Measurements from ENCODE around the gene PFKFB3.

The PFKFB3 gene

DNA sequence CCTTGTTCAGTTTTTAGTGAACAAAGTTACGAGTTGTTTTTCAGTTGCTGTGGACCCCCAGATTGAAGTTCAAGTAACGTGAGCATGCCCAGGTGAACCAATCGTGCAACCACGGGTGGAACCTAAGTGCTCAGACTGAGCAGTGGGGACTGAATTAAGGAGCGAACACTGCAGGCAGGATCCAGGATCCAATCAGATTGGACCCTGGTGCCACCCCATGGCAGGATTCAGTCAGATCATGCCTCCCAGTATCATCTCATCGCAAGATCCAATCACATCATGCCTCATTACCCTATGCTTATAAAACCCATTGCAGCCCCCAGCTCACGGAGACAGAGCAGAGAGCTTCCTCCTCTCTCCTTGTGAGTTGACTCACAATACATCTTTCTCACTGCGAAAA lies 80.9 kb downstream of the PFKFB3 start:
- TF ChIP-seq FOXM1 (IDR thresholded peaks at IDR 0.05; ENCODE audit: borderline replicate concordance, low read depth) (no peak), CREB1 (IDR thresholded peaks at IDR 0.05; ENCODE audit: low read depth) (no peak), NFIC (IDR thresholded peaks at IDR 0.05) (no peak), TEAD4 (IDR thresholded peaks at IDR 0.05) (no peak), YY1 (IDR thresholded peaks at IDR 0.05; ENCODE audit: low read depth) (no peak), TCF12 (IDR thresholded peaks at IDR 0.05; ENCODE audit: low read depth) (no peak)

DNA sequence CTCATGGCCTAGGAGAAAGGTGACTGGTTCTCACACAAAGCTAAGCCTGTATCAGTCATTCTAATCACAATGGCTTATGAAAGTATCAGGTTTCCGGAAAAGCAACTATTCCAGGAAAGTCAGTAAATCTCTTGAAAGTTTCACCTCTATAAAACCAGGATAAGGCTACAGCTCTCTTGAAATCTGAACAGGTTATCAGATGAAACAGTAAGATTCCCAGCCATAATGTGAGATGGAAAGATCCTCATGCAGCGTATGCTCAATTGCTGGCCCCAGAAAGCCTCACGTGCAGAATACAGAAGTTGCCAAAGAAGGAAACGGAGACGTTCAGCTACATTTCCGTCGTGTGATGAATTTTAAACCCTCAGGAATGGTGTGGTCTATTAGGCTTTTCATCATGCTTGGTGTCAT lies 90.0 kb downstream of the PFKFB3 start:
- TF ChIP-seq EP300 (IDR thresholded peaks at IDR 0.05; ENCODE audit: borderline replicate concordance) (no peak), CEBPB (IDR thresholded peaks at IDR 0.05) (no peak), RAD21 (IDR thresholded peaks at IDR 0.05; ENCODE audit: low read depth) (no peak)

DNA sequence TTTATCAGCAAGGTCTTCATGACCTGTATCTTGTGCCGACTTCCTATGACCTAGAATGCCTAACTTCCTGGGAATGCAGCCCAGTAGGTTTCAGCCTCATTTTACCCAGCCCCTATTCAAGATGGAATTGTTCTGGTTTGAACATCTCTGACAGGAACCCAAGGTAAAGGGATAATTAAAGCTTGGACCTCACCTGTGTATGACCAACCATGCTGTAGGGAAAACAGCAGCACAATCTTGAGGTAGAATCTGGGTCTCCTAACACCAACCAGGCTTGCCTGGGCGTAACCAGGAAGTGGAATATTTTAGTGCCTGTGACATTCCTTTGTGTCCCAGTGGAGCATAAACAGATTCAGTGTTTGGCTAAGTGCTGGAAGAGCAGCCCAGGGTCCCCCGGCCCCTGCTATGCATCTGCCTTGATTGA lies 94.1 kb downstream of the PFKFB3 start:
- TF ChIP-seq TEAD4 (IDR thresholded peaks at IDR 0.05) (no peak), CEBPB (IDR thresholded peaks at IDR 0.05) (no peak), YY1 (IDR thresholded peaks at IDR 0.05; ENCODE audit: low read depth) (no peak)
- TF ChIP-seq, protein P1, sequence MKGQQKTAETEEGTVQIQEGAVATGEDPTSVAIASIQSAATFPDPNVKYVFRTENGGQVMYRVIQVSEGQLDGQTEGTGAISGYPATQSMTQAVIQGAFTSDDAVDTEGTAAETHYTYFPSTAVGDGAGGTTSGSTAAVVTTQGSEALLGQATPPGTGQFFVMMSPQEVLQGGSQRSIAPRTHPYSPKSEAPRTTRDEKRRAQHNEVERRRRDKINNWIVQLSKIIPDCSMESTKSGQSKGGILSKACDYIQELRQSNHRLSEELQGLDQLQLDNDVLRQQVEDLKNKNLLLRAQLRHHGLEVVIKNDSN (IDR thresholded peaks at IDR 0.05) = no peak

DNA sequence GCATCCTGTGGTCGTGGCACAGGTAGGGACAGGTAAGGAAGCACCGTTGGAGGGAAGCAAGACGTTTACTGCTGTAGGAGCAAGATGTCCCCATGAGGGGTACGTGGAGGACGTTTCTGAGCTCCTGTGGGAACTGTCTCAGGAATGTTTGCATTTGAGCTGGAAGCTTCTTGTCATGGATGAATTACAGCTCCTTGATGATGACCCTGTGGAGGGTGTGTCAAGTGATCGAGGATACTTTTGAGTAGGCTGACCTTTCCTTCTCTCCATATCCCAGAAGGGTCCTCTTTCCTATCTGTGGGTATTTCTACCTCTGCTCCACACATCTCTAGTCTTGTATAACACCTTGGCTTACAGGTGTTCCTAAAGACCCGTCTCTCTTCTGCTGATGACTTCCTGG lies 94.8 kb downstream of the PFKFB3 start:
- TF ChIP-seq EGR1 (IDR thresholded peaks at IDR 0.05) (no peak), TCF12 (IDR thresholded peaks at IDR 0.05; ENCODE audit: low read depth) (no peak), RAD21 (IDR thresholded peaks at IDR 0.05; ENCODE audit: low read depth) (no peak), YY1 (IDR thresholded peaks at IDR 0.05; ENCODE audit: low read depth) (no peak), CREB1 (IDR thresholded peaks at IDR 0.05; ENCODE audit: low read depth) (no peak), TEAD4 (IDR thresholded peaks at IDR 0.05) (no peak)
- TF ChIP-seq, protein P2, sequence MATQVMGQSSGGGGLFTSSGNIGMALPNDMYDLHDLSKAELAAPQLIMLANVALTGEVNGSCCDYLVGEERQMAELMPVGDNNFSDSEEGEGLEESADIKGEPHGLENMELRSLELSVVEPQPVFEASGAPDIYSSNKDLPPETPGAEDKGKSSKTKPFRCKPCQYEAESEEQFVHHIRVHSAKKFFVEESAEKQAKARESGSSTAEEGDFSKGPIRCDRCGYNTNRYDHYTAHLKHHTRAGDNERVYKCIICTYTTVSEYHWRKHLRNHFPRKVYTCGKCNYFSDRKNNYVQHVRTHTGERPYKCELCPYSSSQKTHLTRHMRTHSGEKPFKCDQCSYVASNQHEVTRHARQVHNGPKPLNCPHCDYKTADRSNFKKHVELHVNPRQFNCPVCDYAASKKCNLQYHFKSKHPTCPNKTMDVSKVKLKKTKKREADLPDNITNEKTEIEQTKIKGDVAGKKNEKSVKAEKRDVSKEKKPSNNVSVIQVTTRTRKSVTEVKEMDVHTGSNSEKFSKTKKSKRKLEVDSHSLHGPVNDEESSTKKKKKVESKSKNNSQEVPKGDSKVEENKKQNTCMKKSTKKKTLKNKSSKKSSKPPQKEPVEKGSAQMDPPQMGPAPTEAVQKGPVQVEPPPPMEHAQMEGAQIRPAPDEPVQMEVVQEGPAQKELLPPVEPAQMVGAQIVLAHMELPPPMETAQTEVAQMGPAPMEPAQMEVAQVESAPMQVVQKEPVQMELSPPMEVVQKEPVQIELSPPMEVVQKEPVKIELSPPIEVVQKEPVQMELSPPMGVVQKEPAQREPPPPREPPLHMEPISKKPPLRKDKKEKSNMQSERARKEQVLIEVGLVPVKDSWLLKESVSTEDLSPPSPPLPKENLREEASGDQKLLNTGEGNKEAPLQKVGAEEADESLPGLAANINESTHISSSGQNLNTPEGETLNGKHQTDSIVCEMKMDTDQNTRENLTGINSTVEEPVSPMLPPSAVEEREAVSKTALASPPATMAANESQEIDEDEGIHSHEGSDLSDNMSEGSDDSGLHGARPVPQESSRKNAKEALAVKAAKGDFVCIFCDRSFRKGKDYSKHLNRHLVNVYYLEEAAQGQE (IDR thresholded peaks at IDR 0.05; ENCODE audit: low read depth) = no peak

DNA sequence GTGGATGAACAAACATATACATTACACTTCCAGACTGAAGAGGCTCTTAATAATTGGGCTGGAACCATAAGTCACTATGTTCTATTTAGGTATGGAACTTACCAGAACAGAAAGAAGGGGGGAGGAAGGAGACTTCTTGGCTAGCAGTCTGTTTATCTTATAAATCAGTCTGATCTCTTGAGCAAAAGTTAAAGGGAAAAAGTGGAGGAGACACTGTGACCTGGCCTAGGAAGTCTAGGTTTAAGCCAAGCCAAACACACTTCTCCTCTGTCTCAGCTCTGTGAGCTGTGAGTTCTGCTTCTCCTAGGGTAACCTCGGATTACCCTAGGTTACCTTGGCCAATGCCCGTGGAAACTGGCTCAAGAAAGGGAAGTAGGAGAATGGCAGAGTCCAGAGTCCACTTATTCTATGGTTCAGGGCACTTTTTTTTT lies 95.2 kb downstream of the PFKFB3 start:
- TF ChIP-seq CEBPB (IDR thresholded peaks at IDR 0.05) (no peak), EP300 (IDR thresholded peaks at IDR 0.05; ENCODE audit: borderline replicate concordance) (no peak), EGR1 (IDR thresholded peaks at IDR 0.05) (no peak), YY1 (IDR thresholded peaks at IDR 0.05; ENCODE audit: low read depth) (no peak), NFIC (IDR thresholded peaks at IDR 0.05) (no peak), FOXM1 (IDR thresholded peaks at IDR 0.05; ENCODE audit: borderline replicate concordance, low read depth) (no peak), TEAD4 (IDR thresholded peaks at IDR 0.05) (no peak), TAF1 (IDR thresholded peaks at IDR 0.05; ENCODE audit: low read depth) (no peak), CREB1 (IDR thresholded peaks at IDR 0.05; ENCODE audit: low read depth) (no peak), ZBTB7A (IDR thresholded peaks at IDR 0.05; ENCODE audit: low read depth) (no peak), TCF12 (IDR thresholded peaks at IDR 0.05; ENCODE audit: low read depth) (no peak), RAD21 (IDR thresholded peaks at IDR 0.05; ENCODE audit: low read depth) (no peak)
- TF ChIP-seq, protein P3, sequence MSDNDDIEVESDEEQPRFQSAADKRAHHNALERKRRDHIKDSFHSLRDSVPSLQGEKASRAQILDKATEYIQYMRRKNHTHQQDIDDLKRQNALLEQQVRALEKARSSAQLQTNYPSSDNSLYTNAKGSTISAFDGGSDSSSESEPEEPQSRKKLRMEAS (IDR thresholded peaks at IDR 0.05) = no peak
- TF ChIP-seq, protein P1 (IDR thresholded peaks at IDR 0.05) = no peak
- TF ChIP-seq, protein P2 (IDR thresholded peaks at IDR 0.05; ENCODE audit: low read depth) = no peak

DNA sequence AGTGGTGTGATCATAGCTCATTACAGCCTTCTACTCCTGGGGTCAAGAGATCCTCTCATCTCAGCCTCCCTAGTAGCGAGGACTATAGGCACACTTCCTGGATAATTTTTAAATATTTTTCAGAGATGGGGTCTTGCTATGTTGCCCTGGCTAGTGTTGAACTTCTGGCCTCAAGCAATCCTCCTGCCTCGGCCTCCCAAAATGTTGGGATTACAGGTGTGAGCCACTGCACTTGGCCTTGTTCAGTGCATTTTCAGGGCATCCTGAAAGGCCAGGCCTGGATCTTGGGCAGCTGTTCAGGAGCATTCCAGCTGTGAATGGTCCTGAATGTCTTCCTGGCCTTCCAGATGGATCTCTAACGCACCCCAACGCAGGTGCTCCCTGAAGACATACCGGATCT lies 95.7 kb downstream of the PFKFB3 start:
- TF ChIP-seq TAF1 (IDR thresholded peaks at IDR 0.05; ENCODE audit: low read depth) = no peak
- TF ChIP-seq, protein P2 (IDR thresholded peaks at IDR 0.05; ENCODE audit: low read depth) = no peak
- TF ChIP-seq ZBTB7A (IDR thresholded peaks at IDR 0.05; ENCODE audit: low read depth) = no peak
- TF ChIP-seq EGR1 (IDR thresholded peaks at IDR 0.05) = no peak
- no peak for TF ChIP-seq CREB1 (IDR thresholded peaks at IDR 0.05; ENCODE audit: low read depth)
- no peak for TF ChIP-seq TCF12 (IDR thresholded peaks at IDR 0.05; ENCODE audit: low read depth)
- TF ChIP-seq CEBPB (IDR thresholded peaks at IDR 0.05) = no peak
- TF ChIP-seq, protein P3 (IDR thresholded peaks at IDR 0.05) = no peak
- TF ChIP-seq, protein P1 (IDR thresholded peaks at IDR 0.05) = no peak
- TF ChIP-seq YY1 (IDR thresholded peaks at IDR 0.05; ENCODE audit: low read depth) = no peak
- TF ChIP-seq NFIC (IDR thresholded peaks at IDR 0.05) = no peak
- no peak for TF ChIP-seq RAD21 (IDR thresholded peaks at IDR 0.05; ENCODE audit: low read depth)
- no peak for TF ChIP-seq FOXM1 (IDR thresholded peaks at IDR 0.05; ENCODE audit: borderline replicate concordance, low read depth)
- TF ChIP-seq TEAD4 (IDR thresholded peaks at IDR 0.05) = no peak
- no peak for TF ChIP-seq EP300 (IDR thresholded peaks at IDR 0.05; ENCODE audit: borderline replicate concordance)
